Colonic mucosa (tissue), 4 donors: ENCODE data around the gene ANKRD36. TPM values are rescaled to one million over a fixed set of nuclear protein-coding genes. Genes with fewer than 3 reads are reported as not detected.
A peak's percentile ranks its signal among the peaks of the same experiment; 100 is the strongest.
"Not testable (repeated sequence)": the region's sequence is repeated elsewhere in the genome, so short reads cannot be mapped to it uniquely, and the experiment has no call there.

Experiments used
- DNase-seq: peaks from one replicate; pipeline ENCODE4 v3.0.0-alpha.2; 2020
- H3K27ac ChIP-seq: fragments of 200-600 bp; one replicate; pipeline ENCODE4 v1.8.0; 2021
- H3K27me3 ChIP-seq: fragments of 200-600 bp; one replicate; pipeline ENCODE4 v1.8.0; 2021
- H3K36me3 ChIP-seq: fragments of 200-600 bp; one replicate; pipeline ENCODE4 v1.8.0; 2021
- H3K4me1 ChIP-seq: fragments of 200-600 bp; one replicate; pipeline ENCODE4 v1.8.0; 2021; ENCODE audit warnings: mild to moderate bottlenecking
- H3K4me3 ChIP-seq: fragments of 200-600 bp; one replicate; pipeline ENCODE4 v1.8.0; 2021
- H3K9ac ChIP-seq, 2 donors: one replicate each; pipeline ENCODE4 v1.7.0; 2013; ENCODE audit warnings: control low read depth in 2 of 2, low read depth in 2 of 2, low read length in 2 of 2
- H3K9me3 ChIP-seq: fragments of 200-600 bp; one replicate; pipeline ENCODE4 v1.8.0; 2021
- CTCF ChIP-seq: fragments of 200-600 bp; IDR thresholded peaks from one replicate; pipeline ENCODE4 v1.8.0; 2022; ENCODE audit warnings: antibody characterized with exemption, mild to moderate bottlenecking
- intact Hi-C: fragments of 100-400 bp; cut with DNase I; formaldehyde crosslinking; loops from one replicate; pipeline ENCODE4 v1.14.1; 2022
- total RNA-seq, 2 donors: library from RNA; stranded (reverse); fragmentation: NEBNext Ultra II Directional in 1 of 2; extraction: Animal tissue kit (Norgen Biotek cat#: 25700) in 1 of 2; gene quantifications; one replicate each; pipeline ENCODE4 v1.2.1, GENCODE V29; 2021
- donor health status: healthy.
- donor health status: DM: no; HTN: no; CAD: no.
- donor health status: DM: no; HTN: no; CAD: no.

ANKRD36 gene
- 10 to 100 TPM; 16.6 to 22.1 TPM for total RNA-seq

- H3K4me1 ChIP-seq, H3K27me3 ChIP-seq, H3K9me3 ChIP-seq, H3K36me3 ChIP-seq, intact Hi-C loops: not testable (repeated sequence)
- peak within 1 kb of the TSS; percentile 61 for H3K4me3 ChIP-seq
- H3K9ac ChIP-seq, result peak within 1 kb of the TSS; percentile 68 to 76
- DNase-seq, result peak; percentile 75
- peak within 1 kb of the TSS; percentile 96 for H3K27ac ChIP-seq
- peak; percentile 38 for TF ChIP-seq CTCF
Measured at GRCh38 chr2:97113050-97113881, at the start of gene ANKRD36. Gene ANKRD36 (plus strand): TSS chr2:97113153. CDS start chr2:97113740, 587 bp downstream.

- H3K9ac ChIP-seq, H3K27me3 ChIP-seq, H3K36me3 ChIP-seq, H3K4me1 ChIP-seq, intact Hi-C loops, DNase-seq, H3K27ac ChIP-seq, H3K4me3 ChIP-seq, H3K9me3 ChIP-seq: not testable (repeated sequence)
Measured at GRCh38 chr2:97066030-97066429, 46.9 kb upstream of the ANKRD36 start.

- no peak for DNase-seq
Measured at GRCh38 chr2:97067279-97068004, 45.5 kb upstream of the ANKRD36 start.

GRCh38 chr2:97068074-97068473 lies 44.9 kb upstream of the ANKRD36 start:
- H3K9ac ChIP-seq, result no peak overlapping the region
- no peaks in the 10 kb centered on the region for H3K9me3 ChIP-seq
- intact Hi-C loops, result no loop called here
- H3K27me3 ChIP-seq, result no peaks in the 10 kb centered on the region
- H3K4me1 ChIP-seq, result no peaks in the 10 kb centered on the region
- no peak for TF ChIP-seq CTCF
- H3K4me3 ChIP-seq, result no peak overlapping the region
- no peak for DNase-seq
- no peaks in the 10 kb centered on the region for H3K36me3 ChIP-seq
- no peak overlapping the region for H3K27ac ChIP-seq

More at GRCh38 chr2:97067279-97068004, 45.5 kb upstream of the ANKRD36 start:
- TF ChIP-seq CTCF, result no peak
- Histone ChIP-seq H3K9me3 (no peaks in the 10 kb centered on the region), H3K27me3 (no peaks in the 10 kb centered on the region), H3K9ac (no peak overlapping the region), H3K27ac (no peak overlapping the region), H3K4me3 (no peak overlapping the region), H3K36me3 (no peaks in the 10 kb centered on the region), H3K4me1 (no peaks in the 10 kb centered on the region)
- intact Hi-C loops, result no loop called here

GRCh38 chr2:97068722-97069121 lies 44.2 kb upstream of the ANKRD36 start:
- H3K9me3 ChIP-seq, H3K27me3 ChIP-seq, H3K4me3 ChIP-seq, H3K36me3 ChIP-seq, H3K9ac ChIP-seq, intact Hi-C loops, H3K27ac ChIP-seq, H3K4me1 ChIP-seq, DNase-seq: not testable (repeated sequence)

GRCh38 chr2:97070915-97071314 lies 42.0 kb upstream of the ANKRD36 start:
- H3K4me3 ChIP-seq, H3K4me1 ChIP-seq, H3K9ac ChIP-seq, H3K36me3 ChIP-seq, H3K27me3 ChIP-seq, DNase-seq, H3K27ac ChIP-seq, intact Hi-C loops, H3K9me3 ChIP-seq: not testable (repeated sequence)

GRCh38 chr2:97077213-97077612 lies 35.7 kb upstream of the ANKRD36 start:
- DNase-seq, H3K9ac ChIP-seq, H3K36me3 ChIP-seq, H3K9me3 ChIP-seq, H3K27ac ChIP-seq, H3K4me3 ChIP-seq, H3K27me3 ChIP-seq, intact Hi-C loops, H3K4me1 ChIP-seq: not testable (repeated sequence)

- H3K4me3 ChIP-seq, DNase-seq, intact Hi-C loops, H3K27ac ChIP-seq, H3K9me3 ChIP-seq, H3K36me3 ChIP-seq, H3K4me1 ChIP-seq, H3K27me3 ChIP-seq, H3K9ac ChIP-seq: not testable (repeated sequence)
Measured at GRCh38 chr2:97080855-97081254, 32.1 kb upstream of the ANKRD36 start.

- DNase-seq, H3K4me3 ChIP-seq, H3K27ac ChIP-seq, intact Hi-C loops, H3K27me3 ChIP-seq, H3K4me1 ChIP-seq, H3K9ac ChIP-seq, H3K9me3 ChIP-seq, H3K36me3 ChIP-seq: not testable (repeated sequence)
Measured at GRCh38 chr2:97082206-97082605, 30.7 kb upstream of the ANKRD36 start.

GRCh38 chr2:97083516-97083915 lies 29.4 kb upstream of the ANKRD36 start:
- H3K4me1 ChIP-seq, H3K9me3 ChIP-seq, H3K36me3 ChIP-seq, H3K4me3 ChIP-seq, H3K9ac ChIP-seq, DNase-seq, H3K27ac ChIP-seq, intact Hi-C loops, H3K27me3 ChIP-seq: not testable (repeated sequence)
